ENCODE data around the gene USP15.

DNA sequence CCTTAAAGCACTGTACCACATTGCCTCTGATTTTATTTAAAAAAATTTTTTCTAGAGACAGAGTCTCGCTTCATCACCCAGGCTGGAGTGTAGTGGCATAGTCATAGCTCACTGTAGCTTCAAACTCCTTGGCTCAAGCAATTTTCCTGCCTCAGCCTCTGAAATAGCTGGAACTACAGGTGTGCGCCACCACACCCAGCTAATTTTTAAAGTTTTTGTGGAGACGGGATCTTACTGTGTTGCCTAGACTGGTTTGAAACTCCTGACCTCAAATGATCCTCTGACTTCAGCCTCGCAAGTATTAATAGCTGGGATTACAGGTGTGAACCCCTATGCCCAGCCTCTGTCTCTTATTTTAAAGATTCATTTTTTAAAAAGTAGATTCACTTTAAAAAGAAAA lies 5.3 kb downstream of the USP15 start:
- no peak for TF ChIP-seq POLR2A (IDR thresholded peaks at IDR 0.05; ENCODE audit: extremely low read depth, insufficient read length)
- TF ChIP-seq, protein P1, sequence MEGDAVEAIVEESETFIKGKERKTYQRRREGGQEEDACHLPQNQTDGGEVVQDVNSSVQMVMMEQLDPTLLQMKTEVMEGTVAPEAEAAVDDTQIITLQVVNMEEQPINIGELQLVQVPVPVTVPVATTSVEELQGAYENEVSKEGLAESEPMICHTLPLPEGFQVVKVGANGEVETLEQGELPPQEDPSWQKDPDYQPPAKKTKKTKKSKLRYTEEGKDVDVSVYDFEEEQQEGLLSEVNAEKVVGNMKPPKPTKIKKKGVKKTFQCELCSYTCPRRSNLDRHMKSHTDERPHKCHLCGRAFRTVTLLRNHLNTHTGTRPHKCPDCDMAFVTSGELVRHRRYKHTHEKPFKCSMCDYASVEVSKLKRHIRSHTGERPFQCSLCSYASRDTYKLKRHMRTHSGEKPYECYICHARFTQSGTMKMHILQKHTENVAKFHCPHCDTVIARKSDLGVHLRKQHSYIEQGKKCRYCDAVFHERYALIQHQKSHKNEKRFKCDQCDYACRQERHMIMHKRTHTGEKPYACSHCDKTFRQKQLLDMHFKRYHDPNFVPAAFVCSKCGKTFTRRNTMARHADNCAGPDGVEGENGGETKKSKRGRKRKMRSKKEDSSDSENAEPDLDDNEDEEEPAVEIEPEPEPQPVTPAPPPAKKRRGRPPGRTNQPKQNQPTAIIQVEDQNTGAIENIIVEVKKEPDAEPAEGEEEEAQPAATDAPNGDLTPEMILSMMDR (IDR thresholded peaks at IDR 0.05; ENCODE audit: low read depth, low read length) = no peak
- no peak for TF ChIP-seq MYC (IDR thresholded peaks at IDR 0.05; ENCODE audit: low read depth, low read length)
- TF ChIP-seq, protein P2, sequence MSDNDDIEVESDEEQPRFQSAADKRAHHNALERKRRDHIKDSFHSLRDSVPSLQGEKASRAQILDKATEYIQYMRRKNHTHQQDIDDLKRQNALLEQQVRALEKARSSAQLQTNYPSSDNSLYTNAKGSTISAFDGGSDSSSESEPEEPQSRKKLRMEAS (IDR thresholded peaks at IDR 0.05; ENCODE audit: low read depth, low read length) = no peak
